A549 (cell line): ENCODE measurements around the gene SLC6A6. TPM values are rescaled to one million over a fixed set of nuclear protein-coding genes. Genes with fewer than 3 reads are reported as not detected.

Source experiments
- ATAC-seq, 2 experiments: fragments of 200-7000 bp in 1 of 2; fragments of >200 bp in 1 of 2; cut with Nextera tagmentation in 1 of 2; cut with Tn5 transposase in 1 of 2; 3 replicates each; pipeline versions ENCODE4 v1.8.0 to v1.9.1; 2018 to 2020; ENCODE audit warnings: mild to moderate bottlenecking in 1 of 2, moderate library complexity in 1 of 2
- CTCF ChIA-PET: fragments of 300-600 bp; sonication (Branson Sonifier 250); formaldehyde crosslinking; extraction: SDS; loops from one replicate; lab custom pipeline; 2021; ENCODE audit warnings: antibody characterized with exemption, inconsistent platforms; lab: Yijun Ruan, JAX
- POLR2A ChIA-PET: fragments of 350-600 bp; formaldehyde crosslinking; extraction: SDS; loops from one replicate; lab custom pipeline; 2021; ENCODE audit warnings: antibody characterized with exemption, inconsistent platforms; lab: Yijun Ruan, JAX
- DNase-seq, 2 experiments: peaks; one replicate each; pipeline versions ENCODE4 v3.0.0 to v3.0.0-alpha.2; 2011 to 2016; ENCODE audit warnings: low read depth in 1 of 2, low spot score in 1 of 2
- FAIRE-seq: peaks from 2 replicates; lab custom pipeline; 2011; peaks lifted over from hg19 to GRCh38; lab: Jason Lieb, UNC
- H3K27ac ChIP-seq, 2 experiments: fragments of >200 bp; sonication (Bioruptor Twin); formaldehyde crosslinking; 3 replicates each; pipeline ENCODE4 v1.5.1; 2016 to 2017
- H3K4me1 ChIP-seq: fragments of >200 bp; sonication (Bioruptor Twin); formaldehyde crosslinking; 3 replicates; pipeline ENCODE4 v1.6.1; 2016
- H3K4me2 ChIP-seq: fragments of >200 bp; sonication (Bioruptor Twin); formaldehyde crosslinking; 3 replicates; pipeline ENCODE4 v1.6.1; 2016
- H3K4me3 ChIP-seq: fragments of >200 bp; sonication (Bioruptor Twin); formaldehyde crosslinking; 3 replicates; pipeline ENCODE4 v1.5.1; 2016
- H3K9me3 ChIP-seq: fragments of >200 bp; sonication (Bioruptor Twin); formaldehyde crosslinking; 3 replicates; pipeline ENCODE4 v1.6.1; 2016
- E2F6 ChIP-seq: IDR thresholded peaks from 2 replicates; pipeline ENCODE4 v1.6.1; 2012; ENCODE audit warnings: low read depth, borderline replicate concordance
- EHMT2 ChIP-seq: fragments of 200-600 bp; sonication (generic); IDR thresholded peaks from 2 replicates; pipeline ENCODE4 v1.6.1; 2016; ENCODE audit warnings: antibody characterized with exemption, low read depth, mild to moderate bottlenecking, moderate library complexity
- FOSB ChIP-seq: fragments of 250-450 bp; sonication (Bioruptor Pico); IDR thresholded peaks from 2 replicates; pipeline ENCODE4 v1.5.0; 2020; ENCODE audit warnings: mild to moderate bottlenecking, moderate library complexity
- GATA3 ChIP-seq: IDR thresholded peaks from 2 replicates; pipeline ENCODE4 v1.6.1; 2012; ENCODE audit warnings: borderline replicate concordance
- HOXA7 ChIP-seq: fragments of 250-450 bp; sonication (Bioruptor Pico); IDR thresholded peaks from 2 replicates; pipeline ENCODE4 v1.5.0; 2020; ENCODE audit warnings: mild to moderate bottlenecking, moderate library complexity
- JUN ChIP-seq, 2 experiments: fragments of >200 bp; sonication (Bioruptor Twin); formaldehyde crosslinking; IDR thresholded peaks; 2 replicates in 1 of 2; 3 replicates in 1 of 2; pipeline ENCODE4 v1.6.1; 2016 to 2017
- JUNB ChIP-seq: fragments of >200 bp; sonication (Bioruptor Twin); formaldehyde crosslinking; IDR thresholded peaks from 2 replicates; pipeline ENCODE4 v1.6.1; 2016
- KDM5A ChIP-seq: fragments of 200-600 bp; sonication (generic); IDR thresholded peaks from 2 replicates; pipeline ENCODE4 v1.6.1; 2016; ENCODE audit warnings: antibody characterized with exemption, mild to moderate bottlenecking
- MAZ ChIP-seq: fragments of 150-350 bp; IDR thresholded peaks from 2 replicates; pipeline ENCODE4 v1.6.1; 2014; ENCODE audit warnings: antibody characterized with exemption, low read depth, low read length, borderline replicate concordance
- MYC ChIP-seq: IDR thresholded peaks from 2 replicates; pipeline ENCODE4 v1.6.1; 2012; ENCODE audit warnings: mild to moderate bottlenecking, inconsistent platforms, low read length, improper control_type of control experiment, borderline replicate concordance
- POLR2A ChIP-seq: IDR thresholded peaks from 2 replicates; pipeline ENCODE4 v1.6.1; 2012; ENCODE audit warnings: mild to moderate bottlenecking, low read length
- RCOR1 ChIP-seq: fragments of 150-350 bp; IDR thresholded peaks from 2 replicates; pipeline ENCODE4 v1.6.1; 2014; ENCODE audit warnings: antibody characterized with exemption, low read length, low read depth
- RFX5 ChIP-seq: fragments of 450-650 bp; IDR thresholded peaks from 2 replicates; pipeline ENCODE4 v1.7.1; 2014; ENCODE audit warnings: antibody characterized with exemption, mild to moderate bottlenecking, moderate library complexity
- RNF2 ChIP-seq: fragments of 200-600 bp; sonication (generic); IDR thresholded peaks from 2 replicates; pipeline ENCODE4 v1.6.1; 2016; ENCODE audit warnings: low read depth, mild to moderate bottlenecking, antibody characterized with exemption, moderate library complexity, borderline replicate concordance
- ZNF302 ChIP-seq: fragments of 250-450 bp; sonication (Bioruptor Pico); IDR thresholded peaks from 2 replicates; pipeline ENCODE4 v1.9.0; 2021; ENCODE audit warnings: inconsistent platforms, mild to moderate bottlenecking, moderate library complexity
- WGBS: methylation state at CpG from one replicate; pipeline ENCODE4 v1.1.6; 2017; ENCODE audit errors: missing lambda C conversion rate; 5-methylcytosine and 5-hydroxymethylcytosine counted together
- polyA plus RNA-seq, 4 experiments: library from polyadenylated mRNA; depleted of rRNA in 3 of 4; stranded (reverse); fragments of >200 nt; fragmentation: RNase III in 1 of 4; extraction: RNeasy Plus Mini Kit Qiagen cat#74134 plus additional on column Dnase treatment in 1 of 4; gene quantifications; 2 replicates in 3 of 4; 3 replicates in 1 of 4; pipeline ENCODE4 v1.2.3, GENCODE V29; 2011 to 2017
- TF ChIP-seq, protein P1 (sequence below): fragments of 450-650 bp; IDR thresholded peaks from 2 replicates; pipeline ENCODE4 v1.6.1; 2014; ENCODE audit warnings: antibody characterized with exemption
- TF ChIP-seq, protein P2 (sequence below): fragments of 250-450 bp; sonication (Bioruptor Pico); IDR thresholded peaks from 2 replicates; pipeline ENCODE4 v1.5.0; 2021; ENCODE audit warnings: mild to moderate bottlenecking, moderate library complexity, borderline replicate concordance

SLC6A6 gene
- polyA plus RNA-seq, 2 of the 4 experiments (the other 2 are of a cell fraction) = 73.3 to 73.8 TPM

GRCh38 chr3:14453876-14454638 is 51.7 kb downstream of the SLC6A6 start:
- 0 out of 3 replicates have a peak, but pooled peaks cover 4% of the 10 kb centered on the region for H3K9me3 ChIP-seq
- 0 out of 3 replicates have a peak overlapping the region, but pooled peaks have one; percentile 1 for H3K4me3 ChIP-seq
- WGBS = 86% methylated on average over 23 of the region's 23 CpGs
- TF ChIP-seq, protein P1, sequence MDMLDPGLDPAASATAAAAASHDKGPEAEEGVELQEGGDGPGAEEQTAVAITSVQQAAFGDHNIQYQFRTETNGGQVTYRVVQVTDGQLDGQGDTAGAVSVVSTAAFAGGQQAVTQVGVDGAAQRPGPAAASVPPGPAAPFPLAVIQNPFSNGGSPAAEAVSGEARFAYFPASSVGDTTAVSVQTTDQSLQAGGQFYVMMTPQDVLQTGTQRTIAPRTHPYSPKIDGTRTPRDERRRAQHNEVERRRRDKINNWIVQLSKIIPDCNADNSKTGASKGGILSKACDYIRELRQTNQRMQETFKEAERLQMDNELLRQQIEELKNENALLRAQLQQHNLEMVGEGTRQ = no peak
- TF ChIP-seq GATA3 (no peak), HOXA7 (CRISPR knock-in tag) (no peak), ZNF302 (CRISPR knock-in tag) (no peak), E2F6 (no peak), RNF2 (no peak), JUN (IDR thresholded peaks at IDR 0.05) (no peak)
- POLR2A ChIA-PET = interaction anchor here (1.4 kb wide), 1 partner anchor 49 kb away, joined by 5 read pairs; no protein-coding TSS in a partner anchor
- H3K27ac ChIP-seq = peak overlapping the region; percentile 90 to 97
- H3K4me2 ChIP-seq = peak overlapping the region; percentile 92
- CTCF ChIA-PET = interaction anchor here (0.6 to 3.5 kb wide), 7 partner anchors 8 to 867 kb away, joined by 3 to 23 read pairs (median 16); partner anchors contain the start of gene SLC6A6
- no peak for ATAC-seq
- no peak for DNase-seq
- H3K4me1 ChIP-seq = peaks cover 72% of the 10 kb centered on the region
- no peak for FAIRE-seq

DNA sequence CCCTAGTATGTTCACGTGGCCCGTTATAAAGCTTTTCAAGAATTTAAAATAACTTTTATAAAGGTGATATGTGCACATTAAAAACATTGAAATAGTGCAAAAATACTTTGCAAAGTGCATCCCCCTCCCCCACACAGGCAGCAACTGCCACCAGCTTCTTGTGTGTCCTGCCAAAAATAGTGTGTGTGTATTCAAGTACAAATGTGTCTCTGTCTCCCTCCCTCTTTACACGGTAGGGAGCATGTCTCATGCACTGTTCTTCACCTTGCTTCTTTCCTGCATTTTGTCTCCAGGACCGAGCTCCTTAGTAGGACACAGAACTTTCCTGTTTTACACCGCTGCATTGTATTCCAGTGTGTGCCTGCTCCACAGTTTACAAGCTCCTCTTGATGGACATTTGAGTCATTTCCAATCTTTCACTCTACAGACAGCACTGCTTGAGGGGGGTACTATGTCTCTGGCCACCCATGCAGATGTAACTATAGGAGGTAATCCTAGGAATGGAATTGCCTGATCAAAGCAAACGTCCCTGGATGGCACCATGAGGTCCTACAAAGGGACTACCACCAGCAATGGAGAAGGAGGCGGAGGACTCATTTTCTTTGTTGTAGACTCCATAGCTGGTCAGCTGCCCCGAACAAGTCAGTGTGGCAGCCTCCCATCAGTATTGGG is 52.4 kb downstream of the SLC6A6 start:
- no peak for TF ChIP-seq KDM5A
- TF ChIP-seq FOSB (CRISPR knock-in tag) = no peak
- no peak for TF ChIP-seq POLR2A
- TF ChIP-seq MAZ = no peak
- no peak for TF ChIP-seq RCOR1
- TF ChIP-seq RFX5 = no peak
- no peak for TF ChIP-seq JUNB
- no peak for TF ChIP-seq MYC
- TF ChIP-seq EHMT2 = no peak
- TF ChIP-seq, protein P2, sequence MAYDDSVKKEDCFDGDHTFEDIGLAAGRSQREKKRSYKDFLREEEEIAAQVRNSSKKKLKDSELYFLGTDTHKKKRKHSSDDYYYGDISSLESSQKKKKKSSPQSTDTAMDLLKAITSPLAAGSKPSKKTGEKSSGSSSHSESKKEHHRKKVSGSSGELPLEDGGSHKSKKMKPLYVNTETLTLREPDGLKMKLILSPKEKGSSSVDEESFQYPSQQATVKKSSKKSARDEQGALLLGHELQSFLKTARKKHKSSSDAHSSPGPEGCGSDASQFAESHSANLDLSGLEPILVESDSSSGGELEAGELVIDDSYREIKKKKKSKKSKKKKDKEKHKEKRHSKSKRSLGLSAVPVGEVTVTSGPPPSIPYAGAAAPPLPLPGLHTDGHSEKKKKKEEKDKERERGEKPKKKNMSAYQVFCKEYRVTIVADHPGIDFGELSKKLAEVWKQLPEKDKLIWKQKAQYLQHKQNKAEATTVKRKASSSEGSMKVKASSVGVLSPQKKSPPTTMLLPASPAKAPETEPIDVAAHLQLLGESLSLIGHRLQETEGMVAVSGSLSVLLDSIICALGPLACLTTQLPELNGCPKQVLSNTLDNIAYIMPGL (CRISPR knock-in tag) = no peak
- TF ChIP-seq E2F6 = no peak
- FAIRE-seq (no peak), DNase-seq (no peak), ATAC-seq (no peak)
- Histone ChIP-seq H3K4me1 (peaks cover 79% of the 10 kb centered on the region), H3K9me3 (0 out of 3 replicates have a peak, but pooled peaks cover 4% of the 10 kb centered on the region), H3K4me3 (no peak overlapping the region), H3K4me2 (no peak overlapping the region), H3K27ac (peak overlapping the region; percentile 90 to 97; a peak in 3 of 6 replicates)
- CTCF ChIA-PET = interaction anchor here (0.6 to 3.5 kb wide), 7 partner anchors 7 to 868 kb away, joined by 3 to 23 read pairs (median 6); no protein-coding TSS in a partner anchor
- POLR2A ChIA-PET = no interaction called here
- 86% methylated on average over 8 of the region's 8 CpGs for WGBS
